GM12878 (cell line): ENCODE data around the gene GOLGA6L4.
"Not testable (repeated sequence)": the region's sequence is repeated elsewhere in the genome, so short reads cannot be mapped to it uniquely, and the experiment has no call there.

Experiments used
- NBN ChIP-seq: fragments of 450-650 bp; IDR thresholded peaks from 2 replicates; pipeline ENCODE4 v1.6.1; 2016
- NFYB ChIP-seq: IDR thresholded peaks from 2 replicates; pipeline ENCODE4 v1.6.1; 2011; ENCODE audit warnings: low read depth, mild to moderate bottlenecking, low read length, improper control_type of control experiment, moderate library complexity; ENCODE audit not compliant: insufficient read depth
- SMC3 ChIP-seq: IDR thresholded peaks from 2 replicates; pipeline ENCODE4 v1.6.1; 2011; ENCODE audit warnings: low read length, improper control_type of control experiment, borderline replicate concordance
- SREBF1 ChIP-seq: IDR thresholded peaks from 2 replicates; pipeline ENCODE4 v1.6.1; 2012; ENCODE audit warnings: mild to moderate bottlenecking, low read length
- TF ChIP-seq, protein P1 (sequence below): fragments of 450-650 bp; IDR thresholded peaks from 2 replicates; pipeline ENCODE4 v1.6.1; 2017; ENCODE audit warnings: mild to moderate bottlenecking, moderate library complexity
- TF ChIP-seq, protein P2 (sequence below): fragments of 150-350 bp; IDR thresholded peaks from 2 replicates; pipeline ENCODE4 v1.6.1; 2016; ENCODE audit warnings: low read depth, low read length

DNA sequence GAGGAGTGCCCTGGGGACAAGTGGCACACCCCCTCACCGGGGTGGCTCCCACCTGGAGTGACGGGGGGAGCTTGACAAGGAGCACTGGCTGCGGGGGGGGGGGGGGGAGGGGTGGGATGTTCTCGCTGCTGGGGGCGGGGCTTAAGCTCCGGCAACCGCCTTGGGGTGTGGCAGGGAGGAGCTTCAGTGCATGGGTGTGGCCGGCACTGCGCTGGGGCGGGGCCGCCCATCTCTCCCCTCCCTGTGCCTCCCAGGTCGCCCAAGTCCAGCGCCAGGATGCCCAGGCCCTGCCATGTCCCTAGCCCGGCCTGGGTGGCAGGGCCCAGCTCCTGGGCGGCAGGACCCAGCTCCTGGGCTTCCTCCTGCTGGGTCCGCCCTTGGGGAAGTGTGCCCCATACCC, 35.7 kb upstream of the GOLGA6L4 start:
- not testable (repeated sequence) for TF ChIP-seq NFYB, NBN, SREBF1, SMC3
- TF ChIP-seq, protein P1, sequence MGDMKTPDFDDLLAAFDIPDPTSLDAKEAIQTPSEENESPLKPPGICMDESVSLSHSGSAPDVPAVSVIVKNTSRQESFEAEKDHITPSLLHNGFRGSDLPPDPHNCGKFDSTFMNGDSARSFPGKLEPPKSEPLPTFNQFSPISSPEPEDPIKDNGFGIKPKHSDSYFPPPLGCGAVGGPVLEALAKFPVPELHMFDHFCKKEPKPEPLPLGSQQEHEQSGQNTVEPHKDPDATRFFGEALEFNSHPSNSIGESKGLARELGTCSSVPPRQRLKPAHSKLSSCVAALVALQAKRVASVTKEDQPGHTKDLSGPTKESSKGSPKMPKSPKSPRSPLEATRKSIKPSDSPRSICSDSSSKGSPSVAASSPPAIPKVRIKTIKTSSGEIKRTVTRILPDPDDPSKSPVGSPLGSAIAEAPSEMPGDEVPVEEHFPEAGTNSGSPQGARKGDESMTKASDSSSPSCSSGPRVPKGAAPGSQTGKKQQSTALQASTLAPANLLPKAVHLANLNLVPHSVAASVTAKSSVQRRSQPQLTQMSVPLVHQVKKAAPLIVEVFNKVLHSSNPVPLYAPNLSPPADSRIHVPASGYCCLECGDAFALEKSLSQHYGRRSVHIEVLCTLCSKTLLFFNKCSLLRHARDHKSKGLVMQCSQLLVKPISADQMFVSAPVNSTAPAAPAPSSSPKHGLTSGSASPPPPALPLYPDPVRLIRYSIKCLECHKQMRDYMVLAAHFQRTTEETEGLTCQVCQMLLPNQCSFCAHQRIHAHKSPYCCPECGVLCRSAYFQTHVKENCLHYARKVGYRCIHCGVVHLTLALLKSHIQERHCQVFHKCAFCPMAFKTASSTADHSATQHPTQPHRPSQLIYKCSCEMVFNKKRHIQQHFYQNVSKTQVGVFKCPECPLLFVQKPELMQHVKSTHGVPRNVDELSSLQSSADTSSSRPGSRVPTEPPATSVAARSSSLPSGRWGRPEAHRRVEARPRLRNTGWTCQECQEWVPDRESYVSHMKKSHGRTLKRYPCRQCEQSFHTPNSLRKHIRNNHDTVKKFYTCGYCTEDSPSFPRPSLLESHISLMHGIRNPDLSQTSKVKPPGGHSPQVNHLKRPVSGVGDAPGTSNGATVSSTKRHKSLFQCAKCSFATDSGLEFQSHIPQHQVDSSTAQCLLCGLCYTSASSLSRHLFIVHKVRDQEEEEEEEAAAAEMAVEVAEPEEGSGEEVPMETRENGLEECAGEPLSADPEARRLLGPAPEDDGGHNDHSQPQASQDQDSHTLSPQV = not testable (repeated sequence)
- TF ChIP-seq, protein P2, sequence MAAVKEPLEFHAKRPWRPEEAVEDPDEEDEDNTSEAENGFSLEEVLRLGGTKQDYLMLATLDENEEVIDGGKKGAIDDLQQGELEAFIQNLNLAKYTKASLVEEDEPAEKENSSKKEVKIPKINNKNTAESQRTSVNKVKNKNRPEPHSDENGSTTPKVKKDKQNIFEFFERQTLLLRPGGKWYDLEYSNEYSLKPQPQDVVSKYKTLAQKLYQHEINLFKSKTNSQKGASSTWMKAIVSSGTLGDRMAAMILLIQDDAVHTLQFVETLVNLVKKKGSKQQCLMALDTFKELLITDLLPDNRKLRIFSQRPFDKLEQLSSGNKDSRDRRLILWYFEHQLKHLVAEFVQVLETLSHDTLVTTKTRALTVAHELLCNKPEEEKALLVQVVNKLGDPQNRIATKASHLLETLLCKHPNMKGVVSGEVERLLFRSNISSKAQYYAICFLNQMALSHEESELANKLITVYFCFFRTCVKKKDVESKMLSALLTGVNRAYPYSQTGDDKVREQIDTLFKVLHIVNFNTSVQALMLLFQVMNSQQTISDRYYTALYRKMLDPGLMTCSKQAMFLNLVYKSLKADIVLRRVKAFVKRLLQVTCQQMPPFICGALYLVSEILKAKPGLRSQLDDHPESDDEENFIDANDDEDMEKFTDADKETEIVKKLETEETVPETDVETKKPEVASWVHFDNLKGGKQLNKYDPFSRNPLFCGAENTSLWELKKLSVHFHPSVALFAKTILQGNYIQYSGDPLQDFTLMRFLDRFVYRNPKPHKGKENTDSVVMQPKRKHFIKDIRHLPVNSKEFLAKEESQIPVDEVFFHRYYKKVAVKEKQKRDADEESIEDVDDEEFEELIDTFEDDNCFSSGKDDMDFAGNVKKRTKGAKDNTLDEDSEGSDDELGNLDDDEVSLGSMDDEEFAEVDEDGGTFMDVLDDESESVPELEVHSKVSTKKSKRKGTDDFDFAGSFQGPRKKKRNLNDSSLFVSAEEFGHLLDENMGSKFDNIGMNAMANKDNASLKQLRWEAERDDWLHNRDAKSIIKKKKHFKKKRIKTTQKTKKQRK = not testable (repeated sequence)
